ENCODE results near the gene CELF1.
A peak's percentile ranks its signal among the peaks of the same experiment; 100 is the strongest.

Gene CELF1

GRCh38 chr11:47552566-47553405 lies at the start of gene CELF1:
TSS of gene CELF1 (minus strand) at chr11:47553132. CDS start at chr11:47499523, 53,609 bp downstream.
- DNase-seq (peak; percentile 92), ATAC-seq (replicated peaks) (peak; percentile 95 to 96)
- no peaks in the 10 kb centered on the region for H3K27me3 Mint-ChIP-seq
- H3K4me1 Mint-ChIP-seq: peaks cover 21 to 44% of the 10 kb centered on the region in 2 donors
- peak within 1 kb of the TSS; percentile 99 for H3K27ac Mint-ChIP-seq
- H3K36me3 Mint-ChIP-seq: peaks cover 12 to 25% of the 10 kb centered on the region in 2 donors
- H3K4me3 Mint-ChIP-seq: peak within 1 kb of the TSS; percentile 97 to 98
- H3K9me3 Mint-ChIP-seq: no peaks in the 10 kb centered on the region

DNA sequence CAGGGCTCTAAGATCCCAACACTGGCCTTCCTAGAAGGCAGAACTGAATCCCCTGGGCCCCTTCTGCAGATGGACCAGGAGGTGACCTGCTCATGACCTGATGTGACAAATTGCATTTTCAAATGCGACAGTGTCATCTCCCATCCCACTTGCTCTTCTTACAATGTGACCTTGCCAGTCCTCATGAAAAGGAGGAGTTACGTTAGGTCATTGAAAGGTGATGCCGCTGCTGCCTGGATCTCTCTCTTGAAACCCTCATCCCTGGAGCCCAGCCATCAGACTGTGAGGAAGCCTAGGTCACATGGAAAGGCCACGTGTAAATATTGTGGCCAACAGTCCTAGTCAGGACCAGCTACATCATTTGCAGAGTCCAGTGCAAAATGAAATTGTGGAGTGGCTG lies 47.0 kb upstream of the CELF1 start:
- Mint-ChIP-seq H3K27ac (no peak overlapping the region), H3K4me1 (no peaks in the 10 kb centered on the region), H3K9me3 (no peaks in the 10 kb centered on the region), H3K27me3 (peaks cover 12 to 13% of the 10 kb centered on the region in 2 donors), H3K36me3 (no peaks in the 10 kb centered on the region), H3K4me3 (no peak overlapping the region)
- ATAC-seq (replicated peaks): no peak
- DNase-seq: no peak

DNA sequence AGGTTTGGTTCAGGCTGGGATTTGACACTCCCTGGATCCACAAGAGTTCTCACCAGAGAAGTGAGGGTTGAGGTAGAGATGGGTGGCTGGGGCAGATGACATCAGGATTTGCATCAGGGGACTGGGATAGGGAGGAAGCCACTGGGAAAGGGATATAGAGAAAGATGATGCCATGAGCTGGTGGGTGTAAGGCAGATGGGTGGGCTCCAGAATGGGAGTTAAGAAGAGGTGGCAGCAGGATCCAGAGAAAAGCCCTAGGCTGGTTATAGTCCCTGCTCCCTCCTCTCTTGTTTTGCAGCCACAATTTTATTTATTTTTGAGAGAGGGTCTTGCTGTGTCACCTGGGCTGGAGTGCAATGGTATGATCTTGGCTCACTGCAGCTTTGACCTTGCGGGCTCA lies 43.0 kb upstream of the CELF1 start:
- no peak for ATAC-seq (replicated peaks)
- H3K36me3 Mint-ChIP-seq: no peaks in the 10 kb centered on the region

DNA sequence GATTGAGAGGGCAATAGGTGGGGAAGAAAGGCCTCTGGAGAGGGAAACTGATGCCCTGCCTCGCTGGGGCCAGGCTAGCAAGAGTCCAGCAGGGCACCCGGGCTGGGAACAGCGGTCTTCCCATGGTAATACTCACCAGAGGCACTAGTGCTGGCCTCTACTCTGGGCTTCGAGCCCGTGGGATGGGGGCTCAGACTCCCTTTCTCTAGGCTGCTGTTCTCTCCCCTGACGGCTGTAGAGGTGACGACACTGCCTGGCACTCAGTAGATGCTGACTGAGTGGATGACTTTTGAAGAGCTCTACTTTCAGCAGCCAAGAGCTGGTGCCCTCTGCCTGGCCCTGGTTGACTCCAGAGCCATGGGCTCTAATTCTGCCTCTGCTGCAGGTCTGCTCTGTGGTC lies 42.1 kb upstream of the CELF1 start:
- peaks cover 41 to 50% of the 10 kb centered on the region in 2 donors for H3K27me3 Mint-ChIP-seq
- ATAC-seq (replicated peaks) (peak in 1 of 2 donors; percentile 24), DNase-seq (no peak)
- peaks cover 11 to 22% of the 10 kb centered on the region in 2 donors for H3K4me1 Mint-ChIP-seq
- no peak overlapping the region for H3K27ac Mint-ChIP-seq
- H3K9me3 Mint-ChIP-seq: no peaks in the 10 kb centered on the region
- no peak overlapping the region for H3K4me3 Mint-ChIP-seq
- H3K36me3 Mint-ChIP-seq: no peaks in the 10 kb centered on the region

More for the DNA sequence above, 43.0 kb upstream of the CELF1 start:
- Mint-ChIP-seq H3K27ac (no peak overlapping the region), H3K27me3 (peaks cover 41 to 50% of the 10 kb centered on the region in 2 donors), H3K9me3 (no peaks in the 10 kb centered on the region), H3K4me1 (peaks cover 11 to 22% of the 10 kb centered on the region in 2 donors), H3K4me3 (no peak overlapping the region)
- DNase-seq: no peak

- no peak within 1 kb of the TSS for H3K27ac Mint-ChIP-seq
Measured at GRCh38 chr11:47593934-47594855, 41.3 kb upstream of the CELF1 start, which contains the start of gene C1QTNF4. TSS of gene C1QTNF4 (minus strand) at chr11:47594411. CDS start at chr11:47590810, 3,601 bp downstream.

GRCh38 chr11:47593492-47593933 lies 40.6 kb upstream of the CELF1 start:
- DNase-seq: no peak

More at GRCh38 chr11:47593934-47594855, 41.3 kb upstream of the CELF1 start, which contains the start of gene C1QTNF4:
- no peak for ATAC-seq (replicated peaks)
- H3K4me1 Mint-ChIP-seq: peaks cover 11 to 22% of the 10 kb centered on the region in 2 donors
- H3K9me3 Mint-ChIP-seq: no peaks in the 10 kb centered on the region
- H3K4me3 Mint-ChIP-seq: peak within 1 kb of the TSS; percentile 48 to 62
- DNase-seq: no peak
- peaks cover 39 to 50% of the 10 kb centered on the region in 2 donors for H3K27me3 Mint-ChIP-seq
- no peaks in the 10 kb centered on the region for H3K36me3 Mint-ChIP-seq

DNA sequence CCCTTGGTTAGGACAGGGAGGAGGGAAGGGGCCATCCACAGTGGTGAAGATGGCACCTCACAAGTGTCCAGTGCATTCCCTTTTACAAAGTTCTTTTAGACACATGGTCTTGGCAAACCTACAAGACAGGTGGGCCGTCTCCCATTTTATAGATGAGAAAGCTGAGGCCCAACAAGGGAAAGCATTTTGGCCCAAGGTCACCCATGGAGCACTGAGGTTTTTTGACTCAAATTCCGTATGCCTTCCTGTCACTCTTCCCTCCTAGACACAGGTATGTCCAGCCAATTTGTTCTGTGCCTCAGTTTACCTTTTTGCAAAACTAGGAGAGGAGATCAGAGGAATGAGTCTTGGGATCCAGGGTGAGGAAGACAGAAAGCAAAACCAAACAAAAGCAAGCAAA lies 40.0 kb upstream of the CELF1 start:
- Mint-ChIP-seq H3K27ac (no peak overlapping the region), H3K9me3 (no peaks in the 10 kb centered on the region), H3K4me3 (no peak overlapping the region), H3K36me3 (peaks cover 0 to 3% of the 10 kb centered on the region in 2 donors), H3K27me3 (peaks cover 36 to 50% of the 10 kb centered on the region in 2 donors), H3K4me1 (peaks cover 11 to 26% of the 10 kb centered on the region in 2 donors)
- no peak for DNase-seq
- no peak for ATAC-seq (replicated peaks)

More at GRCh38 chr11:47593492-47593933, 40.6 kb upstream of the CELF1 start:
- no peak overlapping the region for H3K27ac Mint-ChIP-seq
- H3K4me1 Mint-ChIP-seq: peaks cover 11 to 22% of the 10 kb centered on the region in 2 donors
- peak overlapping the region; percentile 48 to 62 for H3K4me3 Mint-ChIP-seq
- H3K9me3 Mint-ChIP-seq: no peaks in the 10 kb centered on the region
- H3K36me3 Mint-ChIP-seq: peaks cover 0 to under 1% of the 10 kb centered on the region in 2 donors
- ATAC-seq (replicated peaks): no peak
- peaks cover 36 to 50% of the 10 kb centered on the region in 2 donors for H3K27me3 Mint-ChIP-seq

DNA sequence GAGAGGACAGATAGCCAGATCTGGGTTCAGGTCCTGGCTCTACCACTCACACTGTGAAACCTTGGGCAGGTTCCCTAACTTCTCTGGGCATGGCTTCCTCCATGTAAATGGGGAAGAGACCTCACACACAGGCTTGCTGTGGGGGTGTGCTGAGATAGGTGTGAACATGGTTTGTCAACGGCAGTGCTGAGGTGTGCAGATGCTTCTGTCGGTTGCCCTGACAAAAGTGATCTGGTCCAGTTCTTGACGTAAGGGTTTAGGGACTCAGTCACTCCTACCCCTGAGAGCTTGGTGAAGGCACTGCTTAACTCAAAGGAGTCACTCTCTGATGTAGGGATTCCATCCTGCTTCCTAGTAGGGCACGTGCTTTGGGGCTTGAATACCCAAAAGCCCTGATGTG lies 39.3 kb upstream of the CELF1 start:
- no peak overlapping the region for H3K4me3 Mint-ChIP-seq
- DNase-seq: no peak
- peaks cover 36 to 50% of the 10 kb centered on the region in 2 donors for H3K27me3 Mint-ChIP-seq
- H3K27ac Mint-ChIP-seq: no peak overlapping the region
- H3K4me1 Mint-ChIP-seq: peaks cover 12 to 30% of the 10 kb centered on the region in 2 donors
- H3K9me3 Mint-ChIP-seq: no peaks in the 10 kb centered on the region
- peaks cover 0 to 3% of the 10 kb centered on the region in 2 donors for H3K36me3 Mint-ChIP-seq
- ATAC-seq (replicated peaks): peak; percentile 35 to 39

DNA sequence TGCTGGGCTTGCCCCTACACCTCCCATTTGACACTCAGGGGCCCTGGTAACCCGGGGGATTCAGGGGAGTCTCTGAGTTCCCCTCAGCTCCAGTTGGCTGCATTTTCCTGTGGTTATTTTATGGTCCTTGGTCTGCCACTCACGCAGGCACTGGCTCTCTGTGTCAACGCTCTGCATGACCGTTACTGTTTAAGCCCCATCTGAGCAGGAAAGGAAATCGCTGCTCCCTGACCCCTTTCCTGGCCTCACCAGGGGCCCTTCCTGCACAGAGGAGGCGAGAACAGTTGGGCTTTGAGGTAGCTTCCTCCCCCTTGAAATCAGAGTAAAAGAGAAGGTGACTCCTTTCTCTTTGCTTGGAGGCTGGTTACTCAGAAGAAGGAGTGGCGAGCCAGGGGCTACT lies 38.8 kb upstream of the CELF1 start:
- Mint-ChIP-seq H3K27me3 (peaks cover 36 to 50% of the 10 kb centered on the region in 2 donors), H3K27ac (peak overlapping the region; percentile 9), H3K4me3 (no peak overlapping the region), H3K4me1 (peaks cover 12 to 30% of the 10 kb centered on the region in 2 donors), H3K9me3 (no peaks in the 10 kb centered on the region), H3K36me3 (peaks cover 0 to 3% of the 10 kb centered on the region in 2 donors)
- peak; percentile 43 to 52 for ATAC-seq (replicated peaks)
- DNase-seq: no peak

- Mint-ChIP-seq H3K4me3 (no peak overlapping the region), H3K4me1 (peaks cover 12 to 30% of the 10 kb centered on the region in 2 donors), H3K9me3 (no peaks in the 10 kb centered on the region), H3K27ac (no peak overlapping the region), H3K27me3 (peaks cover 28 to 41% of the 10 kb centered on the region in 2 donors), H3K36me3 (peaks cover 7 to 12% of the 10 kb centered on the region in 2 donors)
- DNase-seq: no peak
- no peak for ATAC-seq (replicated peaks)
Measured at GRCh38 chr11:47589977-47590861, 37.3 kb upstream of the CELF1 start.

GRCh38 chr11:47589584-47589976 lies 36.6 kb upstream of the CELF1 start:
- ATAC-seq (replicated peaks) (no peak), DNase-seq (no peak)
- H3K27ac Mint-ChIP-seq: no peak overlapping the region

GRCh38 chr11:47589118-47589517 lies 36.2 kb upstream of the CELF1 start:
- ATAC-seq (replicated peaks): no peak
- peaks cover 21 to 30% of the 10 kb centered on the region in 2 donors for H3K27me3 Mint-ChIP-seq
- H3K4me1 Mint-ChIP-seq: peaks cover 12 to 30% of the 10 kb centered on the region in 2 donors
- H3K27ac Mint-ChIP-seq: no peak overlapping the region
- H3K36me3 Mint-ChIP-seq: peaks cover 18 to 23% of the 10 kb centered on the region in 2 donors
- no peaks in the 10 kb centered on the region for H3K9me3 Mint-ChIP-seq
- no peak for DNase-seq
- no peak overlapping the region for H3K4me3 Mint-ChIP-seq

More at GRCh38 chr11:47589584-47589976, 36.6 kb upstream of the CELF1 start:
- Mint-ChIP-seq H3K27me3 (peaks cover 25 to 34% of the 10 kb centered on the region in 2 donors), H3K4me1 (peaks cover 12 to 30% of the 10 kb centered on the region in 2 donors), H3K4me3 (no peak overlapping the region), H3K9me3 (no peaks in the 10 kb centered on the region), H3K36me3 (peaks cover 13 to 18% of the 10 kb centered on the region in 2 donors)

DNA sequence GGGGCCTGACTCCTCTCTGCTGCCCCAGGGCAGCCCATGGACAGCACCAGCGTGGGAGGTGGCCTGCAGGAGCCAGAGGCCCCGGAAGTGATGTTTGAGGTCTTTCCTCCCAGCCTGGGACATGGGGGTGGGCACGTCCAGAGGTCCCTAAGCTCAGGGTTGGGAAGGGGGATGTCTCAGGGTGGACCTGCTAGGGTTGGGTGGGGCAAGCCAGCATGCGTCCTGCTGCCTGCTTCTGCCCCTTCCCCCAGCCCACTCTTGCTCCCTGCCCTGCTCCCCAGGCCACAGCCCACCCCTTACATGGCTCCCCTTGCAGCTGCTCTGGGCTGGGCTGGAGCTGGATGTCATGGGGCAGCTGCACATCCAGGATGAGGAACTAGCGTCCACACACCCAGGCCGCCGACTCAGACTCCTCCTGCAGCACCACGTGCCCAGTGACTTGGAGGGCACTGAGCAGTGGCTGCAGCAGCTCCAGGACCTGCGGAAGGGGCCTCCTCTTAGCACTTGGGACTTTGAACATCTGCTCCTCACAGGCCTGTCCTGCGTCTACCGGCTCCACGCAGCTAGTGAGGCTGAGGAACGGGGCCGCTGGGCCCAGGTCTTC lies 34.9 kb upstream of the CELF1 start:
- Mint-ChIP-seq H3K4me3 (no peak overlapping the region), H3K27me3 (peaks cover 10 to 17% of the 10 kb centered on the region in 2 donors), H3K36me3 (peaks cover 25 to 27% of the 10 kb centered on the region in 2 donors), H3K27ac (no peak overlapping the region), H3K4me1 (peaks cover 12 to 19% of the 10 kb centered on the region in 2 donors), H3K9me3 (no peaks in the 10 kb centered on the region)
- ATAC-seq (replicated peaks) (peak; percentile 13 to 45), DNase-seq (no peak)

Data from stimulated activated naive B cell treated with anti-CD40 and anti-IgM and Interleukin-4, amounts not matched to agents 10 μg/mL and 1 μg/mL and 100 μg/mL, for 72 hours (primary cell).